ENCODE results near the gene APC2.

Gene APC2

GRCh38 chr19:1452802-1453524 lies 3.0 kb downstream of the APC2 start:
- Mint-ChIP-seq H3K9me3 (no peaks in the 10 kb centered on the region), H3K27ac (no peak overlapping the region), H3K4me3 (no peak overlapping the region), H3K4me1 (ENCODE audit: low read depth in 2 of 2) (peaks cover 10 to 13% of the 10 kb centered on the region in 2 donors), H3K36me3 (ENCODE audit: insufficient read depth) (peaks cover 17% of the 10 kb centered on the region), H3K27me3 (peaks cover 47 to 78% of the 10 kb centered on the region in 2 donors)
- DNase-seq (no peak), ATAC-seq (replicated peaks) (no peak)

DNA sequence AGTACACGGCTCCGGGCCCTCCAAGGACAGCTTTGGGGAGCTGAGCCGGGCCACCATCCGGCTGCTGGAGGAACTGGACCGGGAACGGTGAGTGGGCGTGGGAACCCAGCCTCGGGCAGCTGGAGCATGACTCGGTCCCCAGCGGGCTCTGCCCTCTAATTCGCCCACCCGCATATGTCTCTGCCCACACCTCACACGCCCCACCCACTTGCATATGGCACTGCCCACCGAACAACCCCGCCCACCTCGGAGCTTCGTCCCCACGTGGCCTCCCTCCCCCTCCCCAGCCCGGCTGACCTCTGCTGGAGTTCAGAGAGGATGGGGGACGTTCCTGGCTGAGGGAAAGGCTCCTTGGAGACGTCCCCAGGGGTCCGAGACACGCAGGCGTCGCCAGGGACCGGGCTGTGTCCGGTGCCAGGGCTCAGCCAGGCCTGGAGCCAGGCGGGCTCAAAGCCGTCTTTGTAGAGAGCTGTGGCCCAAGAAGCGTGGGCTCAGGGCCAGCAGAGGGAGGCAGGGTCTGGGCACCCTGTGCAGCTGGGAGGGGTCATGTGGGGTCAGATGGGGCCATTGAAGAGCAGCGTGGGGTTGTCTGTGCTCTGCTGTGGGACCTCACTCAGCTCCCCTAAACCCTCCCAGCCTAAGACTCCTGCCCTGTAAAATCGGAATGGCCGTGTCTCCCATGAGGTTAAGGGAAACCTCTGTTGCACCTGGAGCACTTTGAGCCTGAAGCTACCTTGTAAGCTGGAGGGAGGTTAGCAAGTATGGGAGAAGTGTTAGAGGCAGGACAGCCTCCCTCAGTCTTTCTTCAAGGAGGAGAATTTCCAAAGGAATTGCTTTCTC lies 3.8 kb downstream of the APC2 start:
- peaks cover 42 to 70% of the 10 kb centered on the region in 2 donors for H3K27me3 Mint-ChIP-seq
- no peak overlapping the region for H3K27ac Mint-ChIP-seq
- H3K36me3 Mint-ChIP-seq (ENCODE audit: insufficient read depth): peaks cover 10% of the 10 kb centered on the region
- ATAC-seq (replicated peaks) (no peak), DNase-seq (no peak)
- H3K9me3 Mint-ChIP-seq: no peaks in the 10 kb centered on the region
- no peak overlapping the region for H3K4me3 Mint-ChIP-seq
- H3K4me1 Mint-ChIP-seq (ENCODE audit: low read depth in 2 of 2): peaks cover 7 to 13% of the 10 kb centered on the region in 2 donors

- no peak overlapping the region for H3K27ac Mint-ChIP-seq
- ATAC-seq (replicated peaks) (peak; percentile 7), DNase-seq (no peak)
- peaks cover 35 to 70% of the 10 kb centered on the region in 2 donors for H3K27me3 Mint-ChIP-seq
- peak overlapping the region; percentile 62 to 64 for H3K4me3 Mint-ChIP-seq
- peaks cover 3% of the 10 kb centered on the region for H3K36me3 Mint-ChIP-seq (ENCODE audit: insufficient read depth)
- H3K9me3 Mint-ChIP-seq: no peaks in the 10 kb centered on the region
- H3K4me1 Mint-ChIP-seq (ENCODE audit: low read depth in 2 of 2): peaks cover 7 to 8% of the 10 kb centered on the region in 2 donors
These were observed 5.0 kb downstream of the APC2 start for GRCh38 chr19:1455002-1455335.

DNA sequence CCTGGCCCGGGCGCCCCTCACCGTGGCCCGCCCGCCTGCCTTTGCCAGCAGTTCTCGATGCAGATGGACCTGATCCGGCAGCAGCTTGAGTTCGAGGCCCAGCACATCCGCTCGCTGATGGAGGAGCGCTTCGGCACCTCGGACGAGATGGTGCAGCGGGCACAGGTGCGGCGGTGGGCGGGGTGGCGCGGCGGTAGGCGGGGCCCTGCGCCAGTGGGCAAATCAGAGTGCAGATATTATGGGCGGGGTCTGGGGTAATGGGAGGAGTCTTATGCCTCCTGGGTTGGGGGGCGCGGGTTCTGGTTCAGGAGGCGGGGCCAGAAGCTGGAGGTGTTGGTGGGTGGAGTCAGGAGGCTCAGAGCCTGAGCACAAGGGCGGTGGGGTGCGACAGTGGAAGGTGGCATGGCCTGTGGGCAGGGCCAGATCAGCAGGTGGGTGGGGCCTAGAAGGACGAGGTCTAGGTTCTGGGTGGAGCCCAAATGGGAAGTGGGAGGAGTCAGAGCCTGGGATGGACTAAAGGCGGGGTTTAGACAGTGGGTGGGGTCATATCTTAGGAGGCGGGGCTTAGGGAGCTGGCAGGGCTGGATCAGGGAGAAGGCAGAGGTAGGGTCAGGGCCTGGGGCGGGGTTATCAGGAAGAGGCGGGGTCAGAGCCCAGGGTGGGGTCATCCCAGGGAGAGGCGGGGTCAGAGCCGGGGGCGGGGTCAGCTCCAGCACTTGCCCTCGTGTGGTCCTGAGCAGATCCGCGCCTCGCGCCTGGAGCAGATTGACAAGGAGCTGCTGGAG lies 5.6 kb downstream of the APC2 start:
- H3K36me3 Mint-ChIP-seq (ENCODE audit: insufficient read depth): peaks cover 3% of the 10 kb centered on the region
- DNase-seq: peak in 2 of 3 experiments; percentile 39 to 43
- peaks cover 5 to 8% of the 10 kb centered on the region in 2 donors for H3K4me1 Mint-ChIP-seq (ENCODE audit: low read depth in 2 of 2)
- peaks cover 32 to 66% of the 10 kb centered on the region in 2 donors for H3K27me3 Mint-ChIP-seq
- peak; percentile 71 for ATAC-seq (replicated peaks)
- H3K4me3 Mint-ChIP-seq: peak overlapping the region; percentile 62 to 64
- no peak overlapping the region for H3K27ac Mint-ChIP-seq
- H3K9me3 Mint-ChIP-seq: no peaks in the 10 kb centered on the region

- ATAC-seq (replicated peaks): no peak
- no peaks in the 10 kb centered on the region for H3K9me3 Mint-ChIP-seq
- H3K27me3 Mint-ChIP-seq: peaks cover 24 to 58% of the 10 kb centered on the region in 2 donors
- no peak overlapping the region for H3K27ac Mint-ChIP-seq
- H3K4me3 Mint-ChIP-seq: no peak overlapping the region
- no peak for DNase-seq
- peaks cover 3% of the 10 kb centered on the region for H3K36me3 Mint-ChIP-seq (ENCODE audit: insufficient read depth)
- H3K4me1 Mint-ChIP-seq (ENCODE audit: low read depth in 2 of 2): peaks cover 3 to 8% of the 10 kb centered on the region in 2 donors
These were observed 6.4 kb downstream of the APC2 start for GRCh38 chr19:1456121-1456900.

DNA sequence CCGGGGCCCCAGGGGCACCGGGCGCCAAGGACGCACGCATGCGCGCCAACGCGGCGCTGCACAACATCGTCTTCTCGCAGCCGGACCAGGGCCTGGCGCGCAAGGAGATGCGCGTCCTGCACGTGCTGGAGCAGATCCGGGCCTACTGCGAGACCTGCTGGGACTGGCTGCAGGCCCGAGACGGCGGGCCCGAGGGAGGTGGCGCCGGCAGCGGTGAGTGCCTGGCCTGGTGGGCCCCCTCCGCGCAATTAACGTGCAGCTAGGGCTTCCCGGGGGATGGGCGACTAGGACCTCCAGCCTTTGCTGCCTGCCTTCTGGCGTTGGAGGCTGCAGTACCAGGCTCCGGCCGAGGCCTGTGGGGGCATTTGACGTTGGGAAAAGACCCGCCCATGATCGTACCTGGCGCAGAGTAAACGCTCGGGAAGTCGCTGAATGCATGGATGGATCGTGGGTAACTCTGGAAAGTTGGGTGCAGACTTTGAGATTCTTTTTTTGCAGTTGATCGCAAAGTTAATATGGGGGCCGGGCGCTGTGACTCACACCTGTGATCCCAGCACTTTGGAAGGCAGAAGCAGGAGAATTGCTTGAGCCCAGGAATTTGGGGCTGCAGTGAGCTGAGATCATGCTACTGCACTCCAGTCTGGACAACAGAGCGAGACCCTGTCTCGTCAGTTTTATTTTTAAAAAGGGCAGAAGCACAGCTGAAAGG lies 7.3 kb downstream of the APC2 start:
- no peak overlapping the region for H3K27ac Mint-ChIP-seq
- peaks cover 3 to 8% of the 10 kb centered on the region in 2 donors for H3K4me1 Mint-ChIP-seq (ENCODE audit: low read depth in 2 of 2)
- ATAC-seq (replicated peaks): no peak
- H3K4me3 Mint-ChIP-seq: no peak overlapping the region
- H3K27me3 Mint-ChIP-seq: peaks cover 21 to 49% of the 10 kb centered on the region in 2 donors
- H3K36me3 Mint-ChIP-seq (ENCODE audit: insufficient read depth): peaks cover 3% of the 10 kb centered on the region
- no peak for DNase-seq
- no peaks in the 10 kb centered on the region for H3K9me3 Mint-ChIP-seq

DNA sequence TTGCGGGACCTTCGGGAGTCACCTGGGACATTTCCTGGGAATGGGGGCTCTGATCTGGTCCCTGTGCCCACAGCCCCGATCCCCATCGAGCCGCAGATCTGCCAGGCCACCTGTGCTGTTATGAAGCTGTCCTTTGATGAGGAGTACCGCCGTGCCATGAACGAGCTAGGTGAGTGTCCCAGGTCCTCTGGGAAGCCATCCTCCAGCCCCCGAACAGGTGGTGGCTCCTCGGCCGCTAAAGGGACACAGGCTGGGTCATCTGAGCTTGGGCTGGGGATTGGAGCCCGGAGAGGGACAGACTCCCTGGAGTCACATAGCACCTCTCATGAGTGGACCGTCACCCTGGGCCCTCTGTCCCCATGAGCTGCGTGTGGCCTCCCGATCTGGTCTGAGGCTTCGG lies 8.0 kb downstream of the APC2 start:
- Mint-ChIP-seq H3K4me3 (no peak overlapping the region), H3K27me3 (peaks cover 18 to 42% of the 10 kb centered on the region in 2 donors), H3K36me3 (ENCODE audit: insufficient read depth) (peaks cover 3% of the 10 kb centered on the region), H3K4me1 (ENCODE audit: low read depth in 2 of 2) (peaks cover 3 to 8% of the 10 kb centered on the region in 2 donors), H3K9me3 (no peaks in the 10 kb centered on the region), H3K27ac (no peak overlapping the region)
- DNase-seq (no peak), ATAC-seq (replicated peaks) (no peak)

DNA sequence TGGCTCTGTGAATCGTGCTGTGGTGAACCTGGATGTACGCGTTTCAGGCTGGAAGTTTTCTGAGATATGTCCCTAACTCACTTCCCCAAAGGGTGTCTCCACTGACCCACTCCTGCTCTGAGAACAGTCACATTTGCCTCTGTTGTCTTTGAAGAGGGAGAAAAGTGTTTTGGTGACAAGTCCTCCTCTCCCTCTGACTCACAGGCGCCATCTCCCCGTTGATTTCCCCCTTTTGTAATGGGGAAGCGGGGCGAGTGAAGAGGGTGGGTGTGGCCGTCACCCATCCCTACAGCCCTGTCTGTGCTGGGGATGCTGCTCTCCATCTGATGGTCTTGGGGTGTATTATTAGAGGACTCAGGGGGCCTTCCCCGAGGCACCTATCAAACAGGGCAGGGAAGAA lies 9.6 kb downstream of the APC2 start:
- H3K36me3 Mint-ChIP-seq (ENCODE audit: insufficient read depth): peaks cover 3% of the 10 kb centered on the region
- ATAC-seq (replicated peaks): no peak
- H3K9me3 Mint-ChIP-seq: no peaks in the 10 kb centered on the region
- peaks cover 3 to 4% of the 10 kb centered on the region in 2 donors for H3K4me1 Mint-ChIP-seq (ENCODE audit: low read depth in 2 of 2)
- no peak overlapping the region for H3K4me3 Mint-ChIP-seq
- no peak for DNase-seq
- peaks cover 7 to 26% of the 10 kb centered on the region in 2 donors for H3K27me3 Mint-ChIP-seq
- no peak overlapping the region for H3K27ac Mint-ChIP-seq

- Mint-ChIP-seq H3K36me3 (ENCODE audit: insufficient read depth) (no peaks in the 10 kb centered on the region), H3K27ac (no peak overlapping the region), H3K27me3 (peaks cover 6 to 18% of the 10 kb centered on the region in 2 donors), H3K9me3 (no peaks in the 10 kb centered on the region), H3K4me3 (no peak overlapping the region), H3K4me1 (ENCODE audit: low read depth in 2 of 2) (peaks cover 3 to 4% of the 10 kb centered on the region in 2 donors)
- ATAC-seq (replicated peaks) (no peak), DNase-seq (no peak)
These were observed 10.4 kb downstream of the APC2 start for GRCh38 chr19:1460033-1460995.

- no peaks in the 10 kb centered on the region for H3K9me3 Mint-ChIP-seq
- no peak overlapping the region for H3K27ac Mint-ChIP-seq
- DNase-seq (no peak), ATAC-seq (replicated peaks) (no peak)
- no peak overlapping the region for H3K4me3 Mint-ChIP-seq
- H3K4me1 Mint-ChIP-seq (ENCODE audit: low read depth in 2 of 2): peaks cover 0 to 2% of the 10 kb centered on the region in 2 donors
- peaks cover 0 to 9% of the 10 kb centered on the region in 2 donors for H3K27me3 Mint-ChIP-seq
- no peaks in the 10 kb centered on the region for H3K36me3 Mint-ChIP-seq (ENCODE audit: insufficient read depth)
These were observed 11.9 kb downstream of the APC2 start for GRCh38 chr19:1461862-1462261.

DNA sequence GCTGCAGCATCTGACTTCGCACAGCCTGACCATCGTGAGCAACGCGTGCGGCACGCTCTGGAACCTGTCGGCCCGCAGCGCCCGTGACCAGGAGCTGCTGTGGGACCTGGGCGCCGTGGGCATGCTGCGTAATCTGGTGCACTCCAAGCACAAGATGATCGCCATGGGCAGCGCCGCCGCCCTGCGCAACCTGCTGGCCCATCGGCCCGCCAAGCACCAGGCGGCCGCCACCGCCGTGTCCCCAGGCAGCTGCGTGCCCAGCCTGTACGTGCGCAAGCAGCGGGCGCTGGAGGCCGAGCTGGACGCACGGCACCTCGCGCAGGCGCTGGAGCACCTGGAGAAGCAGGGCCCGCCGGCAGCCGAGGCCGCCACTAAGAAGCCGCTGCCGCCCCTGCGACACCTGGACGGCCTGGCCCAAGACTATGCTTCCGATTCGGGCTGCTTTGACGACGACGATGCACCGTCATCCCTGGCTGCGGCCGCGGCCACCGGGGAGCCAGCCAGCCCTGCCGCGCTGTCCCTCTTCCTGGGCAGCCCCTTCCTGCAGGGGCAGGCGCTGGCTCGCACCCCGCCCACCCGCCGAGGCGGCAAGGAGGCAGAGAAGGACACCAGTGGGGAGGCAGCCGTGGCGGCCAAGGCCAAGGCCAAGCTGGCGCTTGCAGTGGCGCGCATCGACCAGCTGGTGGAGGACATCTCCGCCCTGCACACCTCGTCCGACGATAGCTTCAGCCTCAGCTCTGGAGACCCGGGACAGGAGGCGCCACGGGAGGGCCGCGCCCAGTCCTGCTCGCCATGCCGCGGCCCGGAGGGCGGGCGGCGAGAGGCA lies 15.5 kb downstream of the APC2 start:
- H3K27me3 Mint-ChIP-seq: no peaks in the 10 kb centered on the region
- H3K4me3 Mint-ChIP-seq: no peak overlapping the region
- H3K27ac Mint-ChIP-seq: no peak overlapping the region
- H3K36me3 Mint-ChIP-seq (ENCODE audit: insufficient read depth): no peaks in the 10 kb centered on the region
- H3K4me1 Mint-ChIP-seq (ENCODE audit: low read depth in 2 of 2): peaks cover 0 to 5% of the 10 kb centered on the region in 2 donors
- DNase-seq: no peak
- ATAC-seq (replicated peaks): peak; percentile 29
- H3K9me3 Mint-ChIP-seq: no peaks in the 10 kb centered on the region
